Stimulated activated CD4-positive, alpha-beta T cell treated with anti-CD3 and anti-CD28 coated beads, TNF-alpha, amount 100 ng/mL, for 1 hour (primary cell): ENCODE data around the gene ALOX12B.
"Not testable (repeated sequence)": the region's sequence is repeated elsewhere in the genome, so short reads cannot be mapped to it uniquely, and the experiment has no call there.

Source experiments
- DNase-seq, 3 donors: peaks; one replicate each; pipeline ENCODE4 v3.0.0-alpha.2; 2020; ENCODE audit warnings: low read depth in 3 of 3, low spot score in 1 of 3

The ALOX12B gene

DNA sequence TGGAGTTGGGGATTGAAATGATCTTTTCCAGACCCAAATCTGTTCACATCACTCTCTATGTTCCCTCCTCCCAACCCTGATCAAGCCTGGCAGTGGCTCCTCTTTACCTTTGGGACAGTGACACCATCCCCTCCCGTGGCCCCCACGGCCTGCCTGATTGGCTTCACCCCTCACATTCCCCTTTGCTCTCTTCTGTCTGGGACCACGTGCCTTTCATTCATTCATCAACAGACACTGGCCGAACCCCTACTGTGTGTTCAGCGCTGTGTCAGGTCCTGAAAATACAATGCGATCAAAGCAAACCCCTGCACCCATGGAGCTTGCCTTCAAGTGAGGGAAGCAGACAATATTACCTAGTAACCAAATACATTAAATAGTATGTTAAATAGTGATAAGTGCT is 2.2 kb upstream of the ALOX12B start:
- no peak for DNase-seq

DNA sequence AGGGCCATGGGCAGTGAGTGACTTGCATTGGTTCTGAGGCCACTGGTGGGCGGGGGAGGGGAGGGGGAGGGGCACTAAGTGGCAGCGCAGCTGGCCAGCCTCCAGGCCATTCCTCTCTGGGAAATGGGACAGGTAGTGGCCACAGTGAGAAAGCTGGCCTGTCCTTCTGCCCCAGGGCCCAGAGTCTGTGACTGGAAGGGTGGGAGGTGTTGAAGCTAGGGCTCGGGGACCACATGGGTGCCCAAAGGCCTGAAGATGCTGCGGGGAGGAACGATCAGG is 375 bp upstream of the ALOX12B start:
- no peak for DNase-seq

DNA sequence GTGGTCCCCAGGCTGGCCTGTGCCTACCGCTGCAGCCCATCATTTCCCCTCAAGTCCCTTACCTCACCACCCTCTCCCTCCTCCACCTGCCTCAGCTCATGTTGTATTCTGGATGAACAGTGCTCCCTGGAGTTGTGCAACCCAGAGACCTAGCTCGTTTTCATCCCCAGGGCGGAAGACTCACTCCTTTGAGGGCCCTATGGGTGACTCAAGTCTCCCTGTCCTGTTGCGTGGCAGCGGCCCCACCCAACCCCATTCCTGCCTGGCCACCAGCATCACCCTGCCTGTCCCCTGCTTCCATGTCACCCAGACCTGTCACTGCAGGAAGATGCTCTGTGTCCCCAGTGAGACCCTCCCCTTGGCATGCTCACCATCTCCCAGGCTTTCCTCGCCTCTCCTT is 3.3 kb downstream of the ALOX12B start:
- DNase-seq = no peak

DNA sequence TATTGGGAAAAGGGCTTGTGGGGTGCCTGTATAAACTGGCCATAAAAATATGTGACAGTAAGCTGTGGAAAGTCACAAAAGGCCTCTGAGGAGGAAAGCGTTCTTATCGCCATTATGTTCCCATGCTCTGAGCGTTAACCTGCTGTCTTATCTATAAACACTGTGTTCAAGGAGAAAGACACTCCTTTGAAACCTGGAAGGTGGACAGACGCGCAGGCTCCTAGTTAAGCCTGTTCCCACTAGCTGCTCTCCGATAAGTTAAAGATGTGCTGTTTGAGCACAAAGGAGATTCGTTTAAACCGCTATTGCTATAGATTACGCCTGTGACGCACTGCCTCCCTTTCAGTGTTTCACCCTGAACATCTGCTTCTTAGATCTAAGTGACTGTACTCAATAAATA is 5.2 kb downstream of the ALOX12B start:
- no peak for DNase-seq

DNA sequence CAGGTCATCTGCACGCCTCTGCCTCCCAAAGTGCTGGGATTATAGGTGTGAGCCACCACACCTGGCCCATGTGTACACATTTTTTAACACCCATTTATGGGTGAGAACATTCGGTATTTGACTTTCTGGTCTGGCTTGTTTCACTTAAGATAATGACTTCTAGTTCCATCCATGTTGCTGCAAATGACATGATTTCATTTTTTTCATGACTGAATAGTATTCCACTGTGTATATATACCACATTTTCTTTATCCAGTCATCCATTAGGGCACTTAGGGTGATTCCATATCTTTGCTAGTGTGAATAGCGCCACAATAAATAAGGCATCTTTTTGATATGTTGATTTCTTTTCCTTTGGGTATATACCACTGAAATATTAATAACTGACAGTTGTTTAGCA is 5.6 kb downstream of the ALOX12B start:
- DNase-seq = no peak

DNA sequence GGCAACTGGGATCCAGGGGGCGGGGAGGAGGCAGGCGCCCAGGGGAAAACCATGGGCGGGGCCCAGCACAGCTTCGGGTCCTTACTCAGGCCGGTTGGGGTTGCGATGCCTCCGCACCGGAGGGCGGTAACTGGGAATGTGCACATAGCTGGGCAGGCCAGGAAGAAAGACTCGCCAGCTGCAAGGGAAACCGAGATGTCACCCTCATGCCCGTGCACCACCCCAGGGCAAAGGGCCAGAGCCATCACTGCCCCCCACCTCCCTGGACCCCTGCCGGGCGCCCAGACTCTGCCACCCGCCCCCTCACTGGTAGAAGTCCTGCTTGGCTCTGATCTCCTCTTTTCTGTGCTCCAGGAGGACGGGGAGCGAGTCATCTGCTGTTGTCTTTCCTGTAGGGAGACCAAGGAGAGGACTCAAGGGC is 6.7 kb downstream of the ALOX12B start:
- no peak for DNase-seq

DNA sequence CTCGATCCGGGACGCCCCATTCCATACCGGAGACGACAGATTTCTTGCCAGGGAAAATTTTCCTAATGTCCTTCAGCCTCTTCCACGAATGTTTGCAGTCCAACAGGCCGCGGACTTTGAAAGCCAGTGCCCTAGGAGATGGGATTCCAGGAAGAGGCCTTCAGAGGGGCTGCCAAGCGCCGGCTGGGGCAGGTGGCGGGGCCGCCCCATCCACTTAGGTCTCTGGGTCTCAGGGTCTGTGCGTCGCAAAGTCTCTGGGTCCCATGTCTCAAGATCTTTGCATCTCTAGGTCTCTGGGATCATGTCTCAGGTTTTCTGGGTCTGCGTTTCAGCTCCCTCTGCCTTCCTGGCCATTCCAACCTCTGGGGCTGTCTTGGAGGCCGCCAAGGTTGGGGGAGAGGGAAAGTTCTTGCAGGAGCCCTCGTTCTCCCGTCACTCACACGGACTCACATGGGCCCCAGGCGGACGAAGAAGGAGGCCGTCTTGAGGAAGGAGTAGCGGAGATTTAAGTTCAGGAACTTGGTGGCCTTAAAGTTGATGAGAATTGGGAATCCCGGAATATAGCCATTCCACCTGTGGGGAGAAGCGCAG is 7.2 kb downstream of the ALOX12B start:
- no peak for DNase-seq

DNA sequence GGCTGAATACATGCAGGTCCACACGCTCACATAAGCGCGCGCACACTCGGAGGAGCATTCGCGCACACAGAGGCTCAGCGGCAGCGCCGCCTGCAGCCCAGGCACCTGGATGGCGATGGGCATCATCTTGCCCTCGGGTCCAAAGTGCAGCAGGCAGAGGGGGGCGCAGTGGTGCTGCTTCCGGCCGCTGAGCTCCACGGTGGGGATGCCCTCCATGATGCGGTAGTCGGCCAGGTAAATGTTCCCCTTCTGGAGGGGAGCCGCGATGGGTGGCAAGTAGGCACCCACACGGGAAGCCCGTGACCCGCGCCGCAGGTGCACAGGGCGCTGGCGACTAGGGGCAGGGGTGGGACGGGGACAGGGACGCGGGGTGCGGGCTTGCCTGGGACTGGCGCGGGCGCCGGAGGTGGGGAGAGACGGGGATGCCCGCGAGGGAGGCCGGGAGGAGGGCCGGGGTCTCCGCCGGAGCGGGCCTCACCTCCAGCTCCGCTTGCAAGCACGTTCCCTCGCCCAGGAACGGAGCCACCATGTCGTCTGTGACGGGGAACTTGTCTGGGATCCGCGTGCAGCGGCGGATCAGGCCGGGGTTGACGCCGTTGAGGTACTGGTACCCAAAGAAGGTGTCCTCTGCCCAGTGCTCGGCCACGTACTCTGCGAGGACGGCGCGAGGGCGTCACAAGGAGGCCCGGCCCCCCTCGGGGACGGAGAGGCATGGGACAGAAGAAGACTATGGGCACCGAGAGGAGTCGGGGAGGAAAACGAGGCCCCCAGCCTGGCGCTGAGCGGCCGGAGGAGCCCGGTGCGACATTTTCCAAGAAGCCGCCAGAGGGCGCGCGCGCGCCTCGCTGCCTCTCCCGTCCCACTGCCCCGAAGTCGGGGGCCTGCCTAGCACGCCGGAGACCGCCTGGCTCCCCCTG is 8.0 kb downstream of the ALOX12B start:
- peak; percentile 45 to 73 (median 53) for DNase-seq

DNA sequence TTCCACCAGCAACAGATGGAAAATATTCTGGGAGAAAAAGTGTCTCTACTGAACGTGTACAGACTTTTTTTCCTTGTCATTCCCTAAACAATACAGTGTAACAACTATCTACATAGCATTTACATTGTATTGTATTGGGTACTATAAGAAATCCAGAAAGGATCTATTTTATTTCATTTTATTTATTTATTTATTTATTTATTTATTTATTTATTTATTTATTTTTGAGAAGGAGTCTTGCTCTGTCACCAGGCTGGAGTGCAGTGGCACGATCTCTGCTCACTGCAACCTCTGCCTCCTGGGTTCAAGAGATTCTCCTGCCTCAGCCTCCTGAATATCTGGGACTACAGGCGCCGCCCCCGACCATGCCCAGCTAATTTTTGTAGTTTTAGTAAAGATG is 9.6 kb downstream of the ALOX12B start:
- DNase-seq = not testable (repeated sequence)

DNA sequence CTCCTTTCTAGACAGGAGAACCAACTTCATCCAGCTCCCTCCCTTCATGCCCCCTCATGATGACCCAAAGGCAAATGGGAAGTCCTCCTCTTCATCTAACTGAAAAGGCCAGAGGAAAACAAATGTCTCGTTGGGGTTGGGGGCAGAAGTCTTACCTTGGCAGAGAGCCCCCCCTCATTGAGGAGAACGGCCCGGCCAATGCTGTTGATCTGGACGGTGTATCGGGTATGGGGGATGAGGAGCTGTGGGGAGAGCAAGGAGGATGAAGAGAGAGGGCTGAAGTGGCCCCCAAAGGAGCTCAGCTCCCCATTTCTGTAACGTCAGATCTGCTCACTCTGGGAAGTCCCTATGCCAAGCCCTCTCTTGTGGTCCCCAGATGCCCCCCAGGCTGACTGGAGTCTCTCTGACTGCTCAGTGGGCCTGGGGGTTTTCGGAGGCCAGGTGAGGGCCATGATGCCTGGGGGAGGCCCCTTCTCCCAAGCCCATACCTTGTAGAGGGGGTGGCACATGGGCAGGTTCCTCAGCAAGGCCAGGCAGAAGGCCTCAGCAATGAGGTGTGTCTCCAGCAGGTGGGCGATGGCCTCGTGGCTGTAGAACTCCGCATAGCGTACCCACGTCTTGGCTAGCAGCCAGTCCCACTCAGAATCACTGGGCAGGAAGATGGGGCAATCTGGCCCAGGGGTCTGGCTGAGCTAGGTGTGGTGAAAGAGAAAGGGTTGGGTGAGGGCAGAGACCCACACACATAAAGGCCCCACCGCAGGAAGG is 10.8 kb downstream of the ALOX12B start:
- no peak for DNase-seq

DNA sequence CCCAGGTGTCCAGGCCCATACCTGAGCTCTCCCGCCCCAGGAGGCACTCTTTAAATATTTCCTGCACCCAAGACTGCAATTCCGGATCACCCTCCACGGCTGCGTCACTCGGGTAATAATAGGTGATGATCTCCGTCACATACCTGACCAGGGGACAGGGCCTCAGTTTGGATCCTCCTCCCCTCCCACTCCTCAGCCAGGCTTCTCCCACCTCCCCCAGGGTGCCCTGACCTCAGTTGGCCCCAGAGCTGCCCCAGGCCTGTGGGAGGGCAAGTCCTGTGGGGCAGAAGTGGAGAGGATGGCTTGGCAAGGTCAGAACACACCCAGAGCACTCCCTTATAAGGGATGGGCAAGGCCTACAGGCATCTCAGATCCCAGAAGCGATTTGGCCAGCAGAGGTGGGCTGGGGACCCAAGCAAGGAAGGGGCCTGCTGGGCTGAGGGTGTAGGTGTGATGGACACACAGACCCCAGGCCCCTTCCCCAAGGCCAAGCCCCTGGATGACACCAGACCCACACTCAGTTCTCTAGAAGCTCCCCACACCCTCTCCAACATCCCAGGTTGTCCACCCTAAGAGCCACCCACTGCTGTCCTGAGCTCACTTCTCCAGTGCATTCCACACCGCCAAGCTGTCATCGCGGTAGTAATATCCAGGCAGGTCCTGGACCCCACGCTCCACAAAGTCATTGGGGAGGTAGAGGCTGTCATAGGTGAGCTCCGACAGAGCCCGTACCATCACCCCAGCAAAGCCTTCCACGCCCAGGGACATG is 11.8 kb downstream of the ALOX12B start:
- DNase-seq = no peak

DNA sequence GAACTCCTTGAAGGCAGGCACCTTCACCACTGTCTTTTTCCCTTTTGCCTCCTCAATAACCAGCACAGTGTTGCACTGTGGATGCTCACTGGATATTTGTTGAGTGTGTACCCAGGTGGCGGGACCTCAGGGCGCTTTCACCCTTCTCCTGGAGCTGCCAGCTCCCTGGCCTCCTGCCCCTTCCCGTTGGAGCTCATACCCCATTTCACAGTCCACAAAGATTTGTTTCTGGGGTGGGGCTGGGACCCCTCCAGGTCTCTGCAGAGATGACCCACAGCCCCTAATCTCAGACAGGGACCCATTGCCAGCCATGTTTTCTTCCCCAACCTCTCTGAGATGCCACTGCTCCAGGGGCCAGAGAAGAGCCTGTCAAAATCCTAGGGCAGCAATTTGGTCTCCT is 12.4 kb downstream of the ALOX12B start:
- DNase-seq = no peak

DNA sequence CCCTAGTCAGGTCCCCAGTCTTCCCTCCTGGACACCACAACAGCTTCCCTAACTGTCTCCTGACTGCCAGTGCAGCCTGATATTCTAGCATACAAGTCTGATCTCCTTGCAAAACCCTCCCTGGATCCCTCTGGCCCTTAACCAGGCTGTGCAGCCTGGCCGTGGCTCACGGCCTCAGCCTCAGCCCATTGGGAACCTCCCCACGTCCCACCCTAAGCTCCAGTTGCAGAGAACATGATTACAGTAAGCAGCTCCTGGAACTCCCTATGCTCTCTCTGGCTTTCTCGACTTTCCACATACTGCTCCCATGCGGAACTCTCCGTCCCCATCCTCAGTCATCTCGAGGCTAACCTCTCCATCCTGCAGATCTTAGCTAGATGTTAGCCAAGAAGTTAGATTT is 13.0 kb downstream of the ALOX12B start:
- DNase-seq = no peak

DNA sequence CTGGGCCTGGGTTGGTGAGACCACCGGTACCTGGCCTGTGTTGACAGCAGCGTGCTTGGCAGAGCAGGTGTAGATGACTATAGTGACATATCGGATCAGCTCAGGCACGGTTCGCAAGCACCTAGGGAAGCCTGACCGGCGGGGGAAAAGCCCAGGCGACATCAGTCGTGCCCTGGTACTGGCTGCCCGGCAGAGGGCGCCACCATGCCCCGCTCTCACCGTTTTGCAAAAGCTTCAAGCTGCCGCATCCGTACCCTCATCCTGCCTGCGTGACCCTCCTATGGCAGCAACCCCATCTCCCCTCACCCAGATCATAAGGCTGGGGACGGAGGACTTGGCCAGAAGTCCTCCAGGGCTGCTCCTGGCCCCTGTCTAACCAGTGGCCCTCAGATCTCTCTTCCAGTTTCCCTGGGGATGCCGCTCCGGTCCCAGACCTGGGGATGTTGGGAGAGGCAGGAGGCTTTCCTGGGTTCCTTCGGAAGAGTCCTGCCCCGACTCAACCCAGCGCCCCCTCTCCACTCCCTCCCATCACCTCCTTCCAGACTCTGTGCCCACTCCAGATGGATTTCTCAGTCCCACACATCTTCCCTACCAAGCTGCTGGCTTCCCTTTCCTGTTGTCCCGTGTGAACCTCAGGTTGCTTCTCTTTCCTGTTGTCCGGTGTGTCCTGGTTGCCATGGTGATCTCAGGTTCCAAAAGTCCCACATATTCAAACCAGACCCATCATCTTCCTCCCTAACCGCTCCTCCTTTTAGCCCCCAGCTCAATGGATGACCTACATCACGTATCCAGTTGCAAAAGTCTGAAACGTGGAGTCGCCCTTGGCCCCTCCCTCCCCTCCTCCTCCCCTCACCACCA is 13.7 kb downstream of the ALOX12B start:
- peak; percentile 63 to 88 (median 76) for DNase-seq

DNA sequence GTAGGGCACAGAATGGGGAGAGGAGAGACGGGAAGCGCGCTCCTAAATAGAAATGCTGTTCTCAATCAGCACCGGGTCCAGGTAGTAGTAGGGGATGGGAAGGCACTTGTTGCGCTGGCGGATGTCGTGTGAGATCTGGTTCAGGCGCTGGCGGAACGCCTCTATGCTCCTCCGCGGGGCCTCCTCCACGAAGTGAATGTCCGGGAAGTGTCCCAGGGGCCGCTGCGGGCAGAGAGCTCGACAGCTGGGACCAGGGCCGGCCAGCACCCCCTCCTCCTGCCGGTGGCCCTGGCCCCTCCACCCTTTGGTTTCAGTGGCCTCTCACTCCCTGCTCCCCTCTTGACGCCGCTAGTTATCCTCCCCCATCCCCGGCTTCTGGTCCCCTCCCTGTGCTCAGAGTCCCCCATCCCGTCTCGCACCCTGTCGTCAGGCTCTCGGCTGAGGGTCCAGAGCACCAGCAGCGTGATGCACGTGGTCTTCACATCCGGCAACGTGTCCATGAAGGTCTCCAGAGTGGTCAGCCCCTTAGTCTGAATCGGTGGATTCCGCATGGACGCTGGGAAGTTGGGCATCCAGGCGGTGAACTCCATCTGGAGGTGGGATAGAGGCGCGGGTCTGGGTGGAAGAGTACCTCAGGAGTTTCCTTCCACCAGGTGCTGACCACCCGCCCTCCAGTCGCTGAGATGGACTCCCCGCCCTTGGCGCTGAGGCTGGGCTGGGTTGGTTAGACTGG is 14.6 kb downstream of the ALOX12B start:
- DNase-seq = peak in 1 of 3 donors; percentile 25

DNA sequence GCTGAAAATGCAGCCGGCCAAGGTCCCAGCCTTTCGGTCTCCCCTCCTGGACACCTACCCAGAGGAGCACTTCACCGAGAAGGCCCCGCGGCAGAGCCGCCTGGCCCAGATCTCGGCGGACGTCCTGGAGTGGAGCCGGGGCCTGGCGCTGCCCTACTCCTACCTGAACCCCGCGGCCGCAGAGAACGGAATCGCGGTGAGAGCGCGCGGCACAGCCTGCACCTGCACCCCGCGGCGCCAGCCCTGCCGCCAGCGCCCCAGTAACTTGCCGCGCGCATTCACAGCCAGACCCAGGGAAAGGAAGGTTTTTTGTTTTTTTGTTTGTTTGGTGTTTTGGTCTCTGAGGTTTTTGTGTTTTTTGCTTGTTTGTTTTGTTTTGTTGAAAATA is 15.2 kb downstream of the ALOX12B start:
- no peak for DNase-seq

DNA sequence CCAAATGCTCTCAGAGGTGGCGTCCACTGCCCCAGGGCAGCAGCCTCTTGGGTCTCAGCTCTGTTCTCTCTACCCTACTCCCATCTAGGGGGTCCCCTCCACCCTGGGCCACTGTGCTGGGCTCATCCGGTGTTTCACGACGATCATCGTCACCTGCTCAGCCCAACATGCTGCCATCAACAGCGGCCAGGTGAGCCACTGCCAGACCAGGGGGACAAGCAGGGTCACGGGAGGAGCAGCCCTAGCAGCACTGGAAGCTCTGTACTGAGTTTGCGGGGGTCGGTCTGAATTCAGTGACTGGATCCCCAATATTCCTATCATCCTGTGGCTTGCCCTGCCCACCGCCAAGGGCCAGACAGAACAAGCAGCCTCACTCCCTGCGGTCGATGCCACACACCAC is 16.0 kb downstream of the ALOX12B start:
- no peak for DNase-seq

DNA sequence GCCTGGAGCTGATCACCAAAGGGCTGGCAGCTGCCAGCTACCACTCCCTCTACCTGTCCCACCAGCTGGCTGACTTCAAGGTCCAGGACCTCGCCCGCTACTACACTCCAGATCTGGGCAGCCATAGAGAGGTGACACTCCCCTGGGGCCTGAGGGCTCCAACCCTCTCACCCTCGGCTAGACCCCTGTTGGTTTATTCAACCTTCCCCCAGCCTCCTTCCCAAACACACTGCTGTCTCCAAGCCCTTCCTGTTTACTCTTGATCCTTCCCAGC is 18.0 kb downstream of the ALOX12B start:
- no peak for DNase-seq

DNA sequence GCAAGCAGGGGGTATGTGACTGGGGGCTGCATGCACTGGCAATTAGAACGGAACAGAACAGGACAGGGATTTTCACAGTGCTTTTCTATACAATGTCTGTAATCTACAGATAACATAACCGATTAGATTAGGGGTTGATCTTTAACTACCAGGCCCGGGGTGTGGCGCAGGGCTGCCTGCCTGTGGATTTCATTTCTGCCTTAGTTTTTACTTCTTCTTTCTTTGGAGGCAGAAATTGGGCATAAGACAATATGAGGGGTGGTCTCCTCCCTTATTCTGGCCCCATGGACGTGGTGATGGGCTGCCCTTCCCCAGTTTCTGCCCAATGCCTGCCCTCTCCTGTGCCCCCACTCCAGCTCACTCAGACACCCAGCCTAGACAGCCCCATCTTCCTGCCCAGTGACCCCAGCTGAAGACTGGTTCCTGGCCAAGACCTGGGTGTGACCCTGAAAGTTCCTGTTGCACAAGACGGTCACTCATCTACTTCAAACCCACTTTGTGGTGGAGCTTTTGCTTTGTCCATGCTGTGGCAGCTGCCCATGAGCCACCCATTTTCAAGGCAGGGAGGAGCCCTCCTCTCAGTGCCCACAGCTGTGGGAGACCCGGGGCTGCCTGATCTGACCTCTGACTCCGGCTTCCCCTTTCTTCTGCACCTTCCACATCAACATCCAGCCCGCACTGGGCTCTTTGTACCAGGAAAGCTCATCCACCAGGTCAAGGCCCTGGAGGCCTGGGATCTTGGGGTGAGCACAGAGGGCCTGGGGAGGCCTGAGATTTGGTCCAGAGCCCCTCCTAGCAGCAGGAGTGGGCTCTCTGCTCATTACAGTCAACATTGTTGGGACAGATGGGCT is 18.6 kb downstream of the ALOX12B start:
- DNase-seq = no peak
